ENCODE measurements around the gene HMGCR. TPM values are rescaled to one million over a fixed set of nuclear protein-coding genes. Genes with fewer than 3 reads are reported as not detected.

HMGCR gene
- total and polyA plus RNA-seq, 2 experiments from 2014 or later = 72.2 to 331 TPM

GRCh38 chr5:75348241-75348640 lies 11.2 kb downstream of the HMGCR start (continued):
- TF ChIP-seq ZNF331 (CRISPR knock-in tag; IDR thresholded peaks at IDR 0.05; ENCODE audit: low read depth) (no peak), POLR2AphosphoS5 (IDR thresholded peaks at IDR 0.05; ENCODE audit: low read depth) (no peak), REST (IDR thresholded peaks at IDR 0.05; ENCODE audit: unreplicated experiment) (no peak), CTCF (conservative IDR thresholded peaks at IDR 0.05; ENCODE audit: low read depth in 2 of 2) (no peak)

GRCh38 chr5:75349663-75350062 lies 12.6 kb downstream of the HMGCR start:
- Histone ChIP-seq H3K4me3 (no peak overlapping the region), H3K4me2 (no peak overlapping the region), H2AFZ (no peak overlapping the region), H3K4me1 (ENCODE audit: insufficient read depth) (no peaks in the 10 kb centered on the region), H3K27me3 (ENCODE audit: insufficient read depth) (no peaks in the 10 kb centered on the region), H3K36me3 (ENCODE audit: insufficient read depth) (peaks cover 96% of the 10 kb centered on the region), H3F3A (replicated peaks; ENCODE audit: low read depth) (no peaks in the 10 kb centered on the region; the same call in 1 of the 2 replicates), H4K20me1 (replicated peaks; ENCODE audit: insufficient read depth) (peaks cover 34% of the 10 kb centered on the region), H3K9me2 (ENCODE audit: insufficient read depth) (no peaks in the 10 kb centered on the region), H3K79me2 (replicated peaks; ENCODE audit: insufficient read depth) (peaks cover 67% of the 10 kb centered on the region), H3K27ac (ENCODE audit: low read depth) (no peak overlapping the region)
- DNase-seq (ENCODE audit: low spot score) (no peak), ATAC-seq (no peak)
- no peaks in the 10 kb centered on the region for H3K9me3 Mint-ChIP-seq
- H3K27me3 Mint-ChIP-seq (ENCODE audit: insufficient read depth, low read depth, poor library complexity) = peaks cover 1% of the 10 kb centered on the region
- H3K27ac Mint-ChIP-seq = no peak overlapping the region
- peaks cover 87% of the 10 kb centered on the region for H3K36me3 Mint-ChIP-seq (ENCODE audit: low read depth)
- no peak overlapping the region for H3K4me3 Mint-ChIP-seq
- H3K4me1 Mint-ChIP-seq = no peaks in the 10 kb centered on the region
- TF ChIP-seq ZNF462 (CRISPR knock-in tag; IDR thresholded peaks at IDR 0.05) (no peak), ETS1 (IDR thresholded peaks at IDR 0.05) (no peak), REST (IDR thresholded peaks at IDR 0.05; ENCODE audit: unreplicated experiment) (no peak), JUNB (IDR thresholded peaks at IDR 0.05; ENCODE audit: unreplicated experiment) (no peak), CREB1 (CRISPR knock-in tag; IDR thresholded peaks at IDR 0.05; ENCODE audit: low read depth) (no peak), ZNF331 (CRISPR knock-in tag; IDR thresholded peaks at IDR 0.05; ENCODE audit: low read depth) (no peak)

All from GM23338 (cell line).